Keratinocyte (primary cell): Measurements from ENCODE around the gene ACP2. TPM values are rescaled to one million over a fixed set of nuclear protein-coding genes. Genes with fewer than 3 reads are reported as not detected.

Source experiments
- DNase-seq: peaks from one replicate; pipeline ENCODE4 v3.0.0-alpha.2; 2011; ENCODE audit warnings: low read depth, missing footprints, low spot score
- FAIRE-seq: peaks from 2 replicates; lab custom pipeline; 2011; peaks lifted over from hg19 to GRCh38; lab: Jason Lieb, UNC
- H2AFZ ChIP-seq: 2 replicates; pipeline ENCODE4 v1.6.0; 2012; ENCODE audit warnings: low read length, control low read depth, inconsistent platforms; ENCODE audit not compliant: control insufficient read depth
- H3K27ac ChIP-seq: 2 replicates; pipeline ENCODE4 v1.5.1; 2011; ENCODE audit warnings: low read length; ENCODE audit not compliant: control insufficient read depth, insufficient read depth
- H3K27me3 ChIP-seq: 3 replicates; pipeline ENCODE4 v1.6.0; 2011; ENCODE audit warnings: low read length; ENCODE audit not compliant: control insufficient read depth, insufficient read depth; ENCODE audit errors: extremely low read depth
- H3K36me3 ChIP-seq, 2 experiments: 2 replicates in 1 of 2; 3 replicates in 1 of 2; pipeline ENCODE4 v1.5.1; 2011; ENCODE audit warnings: low read length in 2 of 2, mild to moderate bottlenecking in 1 of 2; ENCODE audit not compliant: control insufficient read depth in 2 of 2, insufficient read depth in 2 of 2; ENCODE audit errors: extremely low read depth in 1 of 2
- H3K4me1 ChIP-seq: 3 replicates; pipeline ENCODE4 v1.5.1; 2011; ENCODE audit warnings: low read length; ENCODE audit not compliant: control insufficient read depth, insufficient read depth; ENCODE audit errors: extremely low read depth
- H3K4me2 ChIP-seq: 3 replicates; pipeline ENCODE4 v1.6.0; 2011; ENCODE audit warnings: low read depth, low read length; ENCODE audit not compliant: control insufficient read depth, insufficient read depth; ENCODE audit errors: extremely low read depth
- H3K4me3 ChIP-seq, 3 experiments: fragments of 200-600 bp in 1 of 3; sonication (generic) in 1 of 3; 2 replicates in 2 of 3; 3 replicates in 1 of 3; pipeline ENCODE4 v1.5.1; 2011 to 2016; ENCODE audit warnings: low read length in 3 of 3, mild to moderate bottlenecking in 3 of 3, control low read depth in 2 of 3, inconsistent platforms in 1 of 3, low read depth in 1 of 3, mixed read lengths in 1 of 3, mixed run types in 1 of 3, moderate library complexity in 1 of 3; ENCODE audit not compliant: control insufficient read depth in 2 of 3, insufficient read depth in 2 of 3; ENCODE audit errors: extremely low read depth in 1 of 3
- H3K79me2 ChIP-seq: 2 replicates; pipeline ENCODE4 v1.6.0; 2012; ENCODE audit warnings: low read length; ENCODE audit not compliant: control insufficient read depth, insufficient read depth
- H3K9ac ChIP-seq: 3 replicates; pipeline ENCODE4 v1.6.0; 2011; ENCODE audit warnings: low read length; ENCODE audit not compliant: control insufficient read depth, insufficient read depth; ENCODE audit errors: extremely low read depth
- H3K9me1 ChIP-seq: 3 replicates; pipeline ENCODE4 v1.6.0; 2011; ENCODE audit warnings: low read length; ENCODE audit not compliant: control insufficient read depth, insufficient read depth; ENCODE audit errors: extremely low read depth
- H3K9me3 ChIP-seq: 2 replicates; pipeline ENCODE4 v1.5.1; 2012; ENCODE audit warnings: low read depth, low read length; ENCODE audit not compliant: control insufficient read depth
- H4K20me1 ChIP-seq: 3 replicates; pipeline ENCODE4 v1.6.0; 2011; ENCODE audit warnings: low read length; ENCODE audit not compliant: control insufficient read depth, insufficient read depth; ENCODE audit errors: extremely low read depth
- EZH2 ChIP-seq: IDR thresholded peaks from one replicate; pipeline ENCODE4 v1.6.1; 2012; ENCODE audit warnings: inconsistent platforms, mild to moderate bottlenecking, low read length, moderate library complexity
- dilution Hi-C: fragments of 300-500 bp; cut with MboI; formaldehyde crosslinking; loops from one replicate; pipeline ENCODE4 v1.7.0; 2020; ENCODE audit warnings: low sequenced_read_pairs; ENCODE audit not compliant: extremely low pct_ligation_motif_present
- polyA plus RNA-seq, 5 experiments: library from polyadenylated mRNA; depleted of rRNA in 3 of 5; stranded (reverse) in 3 of 5; stranded (forward) in 1 of 5; unstranded in 1 of 5; fragments of >200 nt; gene quantifications; 1 replicate in 1 of 5; 2 replicates in 3 of 5; 3 replicates in 1 of 5; pipeline versions ENCODE4 v1.2.1 to v1.2.3, GENCODE V29; 2011 to 2012; ENCODE audit warnings: missing spikeins in 2 of 5, low read depth in 1 of 5, low replicate concordance in 1 of 5
- TF ChIP-seq, protein P1 (sequence below), 3 experiments: IDR thresholded peaks in 1 of 3; conservative IDR thresholded peaks in 1 of 3; optimal IDR thresholded peaks in 1 of 3; 2 replicates in 2 of 3; 3 replicates in 1 of 3; pipeline versions ENCODE3 to v1.5.1; 2011; ENCODE audit warnings: low read length in 3 of 3, mild to moderate bottlenecking in 3 of 3, moderate library complexity in 2 of 3, control low read depth in 1 of 3, inconsistent platforms in 1 of 3; ENCODE audit not compliant: insufficient read depth in 2 of 3; ENCODE audit errors: extremely low read depth in 1 of 3

Gene ACP2
- polyA plus RNA-seq, 1 donor (not counting 4 experiments of a cell fraction or from before 2014, with no cell fraction given) = 11.5 TPM

DNA sequence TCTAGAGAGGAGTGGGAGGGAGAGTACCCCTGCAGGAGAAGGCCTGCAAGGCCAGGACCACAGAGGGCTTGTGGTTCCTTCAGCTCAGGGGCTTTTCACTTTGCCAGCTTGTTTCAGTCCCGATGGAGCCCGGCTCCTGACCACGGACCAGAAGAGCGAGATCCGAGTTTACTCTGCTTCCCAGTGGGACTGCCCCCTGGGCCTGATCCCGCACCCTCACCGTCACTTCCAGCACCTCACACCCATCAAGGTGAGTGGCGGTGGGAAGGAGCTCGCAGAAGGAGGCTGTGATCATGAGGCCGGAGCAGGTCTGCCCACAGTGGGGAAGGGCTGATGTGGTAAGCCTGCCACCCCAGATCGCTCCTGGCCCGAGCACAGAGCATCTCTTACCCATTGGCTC lies 13.5 kb downstream of the ACP2 start:
- no peaks in the 10 kb centered on the region for H3K9me3 ChIP-seq
- FAIRE-seq (no peak), DNase-seq (no peak)
- no peaks in the 10 kb centered on the region for H3K27me3 ChIP-seq
- no peak overlapping the region for H3K9ac ChIP-seq
- H4K20me1 ChIP-seq = no peaks in the 10 kb centered on the region
- H3K4me1 ChIP-seq = peaks cover 7% of the 10 kb centered on the region
- no peaks in the 10 kb centered on the region for H3K9me1 ChIP-seq
- TF ChIP-seq EZH2 = no peak
- TF ChIP-seq, protein P1, sequence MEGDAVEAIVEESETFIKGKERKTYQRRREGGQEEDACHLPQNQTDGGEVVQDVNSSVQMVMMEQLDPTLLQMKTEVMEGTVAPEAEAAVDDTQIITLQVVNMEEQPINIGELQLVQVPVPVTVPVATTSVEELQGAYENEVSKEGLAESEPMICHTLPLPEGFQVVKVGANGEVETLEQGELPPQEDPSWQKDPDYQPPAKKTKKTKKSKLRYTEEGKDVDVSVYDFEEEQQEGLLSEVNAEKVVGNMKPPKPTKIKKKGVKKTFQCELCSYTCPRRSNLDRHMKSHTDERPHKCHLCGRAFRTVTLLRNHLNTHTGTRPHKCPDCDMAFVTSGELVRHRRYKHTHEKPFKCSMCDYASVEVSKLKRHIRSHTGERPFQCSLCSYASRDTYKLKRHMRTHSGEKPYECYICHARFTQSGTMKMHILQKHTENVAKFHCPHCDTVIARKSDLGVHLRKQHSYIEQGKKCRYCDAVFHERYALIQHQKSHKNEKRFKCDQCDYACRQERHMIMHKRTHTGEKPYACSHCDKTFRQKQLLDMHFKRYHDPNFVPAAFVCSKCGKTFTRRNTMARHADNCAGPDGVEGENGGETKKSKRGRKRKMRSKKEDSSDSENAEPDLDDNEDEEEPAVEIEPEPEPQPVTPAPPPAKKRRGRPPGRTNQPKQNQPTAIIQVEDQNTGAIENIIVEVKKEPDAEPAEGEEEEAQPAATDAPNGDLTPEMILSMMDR (optimal IDR thresholded peaks at IDR 0.05 in 1 of 3, IDR thresholded peaks at IDR 0.05 in 1 of 3, conservative IDR thresholded peaks at IDR 0.05 in 1 of 3; ENCODE audit: extremely low read depth in 1 of 3, insufficient read depth in 2 of 3, low read length in 3 of 3) = no peak
- no peak overlapping the region for H3K4me2 ChIP-seq
- no peak overlapping the region for H3K4me3 ChIP-seq
- H2AFZ ChIP-seq = no peak overlapping the region
- dilution Hi-C loops = no loop called here
- H3K36me3 ChIP-seq = peaks cover 19 to 36% of the 10 kb centered on the region in 2 experiments
- H3K27ac ChIP-seq = no peak overlapping the region
- H3K79me2 ChIP-seq = no peaks in the 10 kb centered on the region

GRCh38 chr11:47234669-47235100 lies 13.9 kb downstream of the ACP2 start:
- TF ChIP-seq, protein P1 (optimal IDR thresholded peaks at IDR 0.05 in 1 of 3, IDR thresholded peaks at IDR 0.05 in 1 of 3, conservative IDR thresholded peaks at IDR 0.05 in 1 of 3; ENCODE audit: extremely low read depth in 1 of 3, insufficient read depth in 2 of 3, low read length in 3 of 3) = no peak
- TF ChIP-seq EZH2 = no peak
- DNase-seq (no peak), FAIRE-seq (no peak)
- Histone ChIP-seq H3K27ac (no peak overlapping the region), H3K36me3 (peaks cover 17 to 33% of the 10 kb centered on the region in 2 experiments), H3K9me1 (no peaks in the 10 kb centered on the region), H3K4me2 (no peak overlapping the region), H3K9ac (no peak overlapping the region), H4K20me1 (no peaks in the 10 kb centered on the region), H3K4me3 (no peak overlapping the region), H3K9me3 (no peaks in the 10 kb centered on the region), H3K79me2 (no peaks in the 10 kb centered on the region), H3K4me1 (peaks cover 7% of the 10 kb centered on the region), H2AFZ (no peak overlapping the region), H3K27me3 (no peaks in the 10 kb centered on the region)
- dilution Hi-C loops = no loop called here
